ENCODE results near the gene CLP1.

DNA sequence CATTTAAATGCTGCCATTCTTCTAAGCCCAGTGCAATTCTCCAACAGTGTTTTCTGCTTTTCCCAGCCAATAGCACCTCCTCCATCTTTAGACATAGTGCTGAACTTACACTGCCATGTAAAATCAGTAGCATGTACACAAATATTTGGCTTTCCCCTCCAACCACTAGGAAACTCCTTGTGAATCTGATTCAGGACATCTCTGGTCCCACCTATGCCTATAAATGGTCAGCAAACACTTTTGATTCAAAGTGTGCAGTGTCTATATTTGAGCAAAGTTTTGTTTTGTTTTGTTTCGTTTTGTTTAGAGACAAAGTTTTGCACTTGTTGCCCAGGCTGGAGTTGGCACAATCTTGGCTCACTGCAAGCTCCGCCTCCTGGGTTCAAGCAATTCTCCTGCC lies 32.7 kb upstream of the CLP1 start:
- TF ChIP-seq EZH2 (IDR thresholded peaks at IDR 0.05; ENCODE audit: insufficient read depth, poor library complexity, severe bottlenecking) = no peak
- TF ChIP-seq EZH2phosphoT487 (IDR thresholded peaks at IDR 0.05; ENCODE audit: insufficient read depth, low read depth) = no peak
